GM12874 (cell line): ENCODE measurements around the gene FCRL4.

Source experiments
- TF ChIP-seq, protein P1 (sequence below): IDR thresholded peaks from 2 replicates; pipeline ENCODE4 v1.5.1; 2011; ENCODE audit warnings: low read depth, mild to moderate bottlenecking, control low read depth, low read length, moderate library complexity; ENCODE audit not compliant: insufficient read depth

FCRL4 gene

DNA sequence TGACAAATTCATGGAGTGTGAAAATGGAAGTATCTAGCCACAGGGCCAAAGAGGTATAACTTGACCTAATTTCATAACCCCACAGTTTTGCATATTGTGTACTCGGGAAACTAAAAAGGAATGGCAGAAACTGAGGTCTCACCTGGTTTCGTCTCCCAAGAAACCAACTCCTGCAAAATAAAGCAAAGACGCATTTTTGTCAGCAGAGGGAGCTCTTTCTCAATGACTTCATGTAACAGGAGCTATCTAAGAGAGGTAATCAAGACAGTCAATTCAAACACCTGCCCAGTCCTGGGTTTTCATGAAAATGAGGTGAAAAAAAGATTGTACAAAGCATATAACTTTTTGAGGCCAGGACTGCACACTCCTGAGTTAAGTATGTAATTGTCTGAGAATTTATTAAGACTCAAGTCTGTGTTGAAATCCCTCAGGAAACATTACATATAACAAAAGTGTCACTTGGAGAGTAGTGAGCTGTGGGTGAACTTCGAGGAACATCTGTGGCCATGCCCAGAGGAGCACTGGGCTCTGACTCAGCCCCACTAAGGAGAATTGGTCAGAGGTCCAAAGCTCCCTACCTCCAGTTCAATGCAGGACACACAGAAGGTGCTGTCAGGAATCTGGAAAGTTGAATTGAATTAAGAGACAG is 17.6 kb downstream of the FCRL4 start:
- TF ChIP-seq, protein P1, sequence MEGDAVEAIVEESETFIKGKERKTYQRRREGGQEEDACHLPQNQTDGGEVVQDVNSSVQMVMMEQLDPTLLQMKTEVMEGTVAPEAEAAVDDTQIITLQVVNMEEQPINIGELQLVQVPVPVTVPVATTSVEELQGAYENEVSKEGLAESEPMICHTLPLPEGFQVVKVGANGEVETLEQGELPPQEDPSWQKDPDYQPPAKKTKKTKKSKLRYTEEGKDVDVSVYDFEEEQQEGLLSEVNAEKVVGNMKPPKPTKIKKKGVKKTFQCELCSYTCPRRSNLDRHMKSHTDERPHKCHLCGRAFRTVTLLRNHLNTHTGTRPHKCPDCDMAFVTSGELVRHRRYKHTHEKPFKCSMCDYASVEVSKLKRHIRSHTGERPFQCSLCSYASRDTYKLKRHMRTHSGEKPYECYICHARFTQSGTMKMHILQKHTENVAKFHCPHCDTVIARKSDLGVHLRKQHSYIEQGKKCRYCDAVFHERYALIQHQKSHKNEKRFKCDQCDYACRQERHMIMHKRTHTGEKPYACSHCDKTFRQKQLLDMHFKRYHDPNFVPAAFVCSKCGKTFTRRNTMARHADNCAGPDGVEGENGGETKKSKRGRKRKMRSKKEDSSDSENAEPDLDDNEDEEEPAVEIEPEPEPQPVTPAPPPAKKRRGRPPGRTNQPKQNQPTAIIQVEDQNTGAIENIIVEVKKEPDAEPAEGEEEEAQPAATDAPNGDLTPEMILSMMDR: peak; percentile 65

DNA sequence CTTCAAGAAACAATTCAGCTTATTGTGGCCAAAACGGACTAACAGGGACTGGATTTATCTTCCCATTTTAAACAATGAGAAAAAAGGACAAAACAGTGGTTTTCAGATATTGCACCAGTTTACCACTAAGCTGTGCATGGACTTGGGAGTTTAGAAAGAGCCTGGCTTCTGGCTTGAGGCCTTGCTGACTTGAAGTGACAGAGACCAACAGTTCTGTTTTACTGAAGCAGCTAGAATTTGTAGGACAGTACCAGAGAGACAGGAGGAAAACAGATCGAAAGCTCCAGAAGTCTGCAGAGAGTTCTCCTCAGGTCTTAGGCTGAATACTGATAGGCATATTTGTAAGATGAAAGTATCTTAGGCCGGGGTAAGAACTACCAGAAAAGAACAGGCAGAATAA is 20.5 kb downstream of the FCRL4 start:
- TF ChIP-seq, protein P1: no peak

DNA sequence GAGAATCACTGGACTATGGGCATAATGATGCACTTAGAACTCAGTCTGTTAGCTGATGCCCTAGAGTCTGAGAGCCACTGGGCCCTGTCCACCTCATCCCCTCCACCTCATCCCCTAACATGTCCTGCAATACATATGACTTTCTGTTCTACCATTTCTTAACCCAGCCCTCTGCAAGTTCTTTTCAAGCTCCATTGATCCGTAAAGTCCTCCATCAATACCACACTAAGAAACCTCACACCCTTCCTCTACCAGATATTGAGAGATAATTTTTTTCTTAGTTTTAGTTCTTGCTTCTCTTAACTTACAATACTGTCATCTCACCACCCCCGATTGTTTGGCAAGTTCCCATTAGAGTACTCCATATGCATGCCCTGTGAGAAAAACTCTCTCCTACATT is 22.1 kb downstream of the FCRL4 start:
- TF ChIP-seq, protein P1: no peak

DNA sequence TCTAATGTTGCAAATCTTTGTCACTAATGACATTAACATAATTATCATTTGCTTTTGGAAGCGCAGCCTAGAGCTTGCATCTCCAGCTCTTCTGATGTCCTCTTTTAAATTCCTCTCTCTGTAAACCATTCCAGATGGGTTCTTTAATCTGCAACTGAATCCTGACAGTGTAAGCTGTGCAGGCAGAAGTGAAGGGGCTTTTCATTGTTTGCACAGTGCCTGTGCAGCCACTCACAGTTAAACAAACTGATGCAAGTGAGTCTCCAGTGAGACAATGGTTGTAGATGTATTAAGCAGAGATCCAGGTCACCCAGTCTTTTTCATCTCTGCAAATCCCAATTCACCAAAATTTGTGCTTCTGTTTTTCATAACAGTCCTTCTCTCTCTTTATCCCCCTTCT is 23.0 kb downstream of the FCRL4 start:
- TF ChIP-seq, protein P1: no peak

DNA sequence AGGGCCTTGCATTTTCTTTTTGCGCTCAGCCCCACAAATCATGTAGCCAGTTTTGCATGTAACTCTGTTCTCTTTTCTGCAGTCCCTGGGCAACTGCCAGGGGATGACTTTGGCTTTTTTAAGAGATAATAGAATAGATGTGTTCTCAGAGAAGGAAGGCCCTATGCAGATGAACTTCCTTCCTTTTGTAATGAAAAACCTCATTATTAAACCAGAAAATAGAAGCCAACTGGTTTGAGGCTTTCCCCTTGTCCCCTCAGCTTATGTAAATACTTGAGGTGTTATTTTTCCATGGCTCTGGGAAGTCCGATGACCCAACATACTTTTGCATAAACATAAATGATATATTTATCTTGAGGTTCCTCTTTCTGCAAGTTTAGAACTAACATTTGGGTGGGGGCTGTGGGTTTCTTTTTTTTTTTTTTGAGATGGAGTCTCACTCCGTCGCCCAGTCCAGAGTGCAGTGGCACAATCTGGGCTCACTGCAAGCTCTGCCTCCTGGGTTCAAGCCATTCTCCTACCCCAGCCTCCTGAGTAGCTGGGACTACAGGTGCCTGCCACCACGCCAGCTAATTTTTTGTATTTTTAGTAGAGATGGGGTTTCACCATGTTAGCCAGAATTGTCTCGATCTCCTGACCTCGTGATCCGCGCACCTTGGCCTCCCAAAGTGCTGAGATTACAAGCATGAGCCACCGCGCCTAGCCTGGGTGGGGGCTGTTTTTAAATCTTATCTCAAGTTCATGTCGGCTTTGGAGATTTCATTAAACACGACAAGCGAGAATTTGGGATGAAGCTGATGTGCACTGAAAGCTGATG is 31.2 kb downstream of the FCRL4 start:
- TF ChIP-seq, protein P1: no peak

DNA sequence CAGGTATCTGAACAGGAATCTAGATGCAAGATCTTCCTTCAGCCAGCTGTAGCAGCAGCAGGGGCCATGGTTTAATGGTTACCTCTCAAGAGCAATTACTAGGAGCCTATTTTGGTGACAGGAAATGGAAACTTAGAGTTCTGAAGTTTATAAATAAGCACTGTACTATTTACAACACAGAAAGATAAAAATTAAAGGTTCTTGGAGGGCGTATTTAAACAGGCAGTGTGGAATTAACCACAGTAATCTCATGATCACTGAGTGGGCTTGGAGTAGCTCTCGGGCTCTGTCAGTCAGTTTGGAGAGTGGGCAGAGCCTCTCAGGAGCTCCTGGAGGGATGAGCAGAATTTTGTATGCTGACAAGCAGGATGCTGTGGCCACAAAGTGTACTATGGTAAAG is 35.4 kb downstream of the FCRL4 start:
- TF ChIP-seq, protein P1: no peak

DNA sequence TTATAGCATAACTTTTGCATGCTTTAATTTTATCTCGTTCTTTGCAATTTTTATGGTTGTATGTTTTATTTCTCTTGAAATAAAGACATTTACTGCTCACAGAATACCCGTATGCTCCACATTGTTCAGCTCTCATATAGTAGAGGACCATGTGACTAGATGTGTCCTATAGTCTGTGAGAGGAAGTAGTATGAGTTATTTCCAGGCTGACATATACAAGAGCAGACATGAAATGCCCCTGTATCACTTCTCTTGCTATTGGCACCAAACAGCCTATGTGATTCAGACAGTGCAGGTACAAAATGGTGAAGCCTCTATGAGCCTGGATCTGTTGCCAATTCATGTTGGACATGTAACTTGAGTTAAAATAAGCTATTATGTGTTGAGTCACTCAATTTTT is 39.8 kb downstream of the FCRL4 start:
- TF ChIP-seq, protein P1: no peak
